GM18526 (cell line): ENCODE data around the gene USE1.

Source experiments
- POLR2A ChIP-seq: IDR thresholded peaks from 3 replicates; pipeline ENCODE4 v1.6.1; 2011; ENCODE audit not compliant: insufficient read length; ENCODE audit errors: extremely low read depth

The USE1 gene

DNA sequence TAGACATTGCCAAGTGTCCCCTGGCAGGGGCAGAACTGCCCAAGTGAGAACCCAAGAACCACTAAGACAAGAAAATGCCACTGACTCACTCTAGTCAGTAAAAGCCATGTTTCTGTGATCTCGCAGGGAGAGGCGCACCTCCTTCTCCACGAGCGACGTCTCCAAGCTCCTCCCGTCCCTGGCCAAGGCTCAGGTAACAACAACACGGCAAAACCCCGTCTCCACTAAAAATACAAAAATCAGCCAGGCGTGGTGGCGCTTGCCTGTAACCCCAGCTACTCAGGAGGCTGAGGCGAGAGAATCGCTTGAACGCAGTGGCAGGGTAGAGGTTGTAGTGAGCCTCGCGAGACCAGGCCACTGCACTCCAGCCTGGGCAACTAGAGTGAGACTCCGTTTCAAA, 17.5 kb upstream of the USE1 start:
- no peak for TF ChIP-seq POLR2A

DNA sequence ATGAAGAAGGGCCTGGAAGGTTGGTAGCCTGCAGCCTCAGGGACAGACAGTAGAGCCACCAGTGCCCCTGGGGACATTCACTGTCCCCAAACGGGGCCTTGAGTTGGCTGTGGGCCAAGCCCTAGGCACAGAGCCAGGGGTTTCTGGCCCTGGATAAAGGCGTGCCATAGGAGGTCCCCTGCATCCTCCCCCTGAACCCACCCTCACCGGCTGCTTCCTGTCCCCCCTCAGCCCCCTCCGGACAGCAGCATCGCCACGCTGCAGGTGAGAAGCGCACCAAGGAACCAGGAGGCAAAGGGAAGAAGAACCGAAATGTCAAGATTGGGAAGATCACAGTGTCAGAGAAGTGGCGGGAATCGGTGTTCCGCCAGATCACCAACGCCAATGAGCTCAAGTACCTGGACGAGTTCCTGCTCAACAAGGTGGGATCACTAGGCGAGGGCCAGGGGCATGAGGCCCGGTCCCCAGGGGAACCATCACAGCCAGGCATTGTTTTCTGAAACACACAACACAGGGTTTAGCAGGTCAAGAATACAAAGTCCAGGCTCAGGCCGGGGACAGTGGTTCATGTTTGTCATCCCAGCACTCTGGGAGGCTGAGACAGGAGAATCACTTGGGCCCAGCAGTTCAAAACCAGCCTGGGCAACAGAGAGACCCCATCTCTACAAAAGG, 14.6 kb upstream of the USE1 start:
- TF ChIP-seq POLR2A = no peak

DNA sequence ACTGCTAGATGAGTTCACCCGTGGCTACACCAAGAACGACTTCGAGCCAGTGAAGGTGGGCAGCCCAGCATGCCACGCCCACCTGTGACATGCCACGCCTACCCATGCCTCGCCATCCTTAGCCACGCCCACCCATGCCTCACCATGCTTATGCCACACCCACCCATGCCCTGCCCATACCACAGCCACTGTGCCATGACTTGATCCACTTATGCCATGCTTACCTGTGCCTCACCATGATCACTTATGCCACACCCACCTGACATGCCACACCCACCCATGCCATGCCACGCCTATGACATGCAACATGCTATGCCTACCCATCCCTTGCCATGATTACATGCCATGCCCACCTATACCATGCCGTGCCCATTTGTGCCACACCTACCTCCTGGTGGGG, 12.9 kb upstream of the USE1 start:
- TF ChIP-seq POLR2A = no peak

DNA sequence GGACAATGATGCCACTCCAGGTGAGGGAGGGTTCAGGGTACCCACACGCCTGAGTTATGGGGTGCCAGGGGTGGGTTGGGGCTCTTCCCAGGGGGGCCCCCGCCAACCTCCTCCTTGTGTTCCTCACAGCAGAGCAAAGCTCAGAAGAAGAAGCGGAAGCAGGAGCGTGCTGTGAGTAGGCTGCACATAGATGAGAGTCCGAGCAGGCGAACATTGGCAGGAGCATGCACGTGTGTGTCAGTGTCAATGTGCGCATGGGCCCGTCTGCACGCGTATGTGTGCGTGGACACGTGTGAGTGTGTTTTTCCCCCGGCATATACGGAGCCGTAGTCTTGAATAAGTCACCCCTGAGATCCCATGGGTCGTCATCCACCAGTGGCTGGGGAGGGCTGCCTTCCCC, 12.4 kb upstream of the USE1 start:
- TF ChIP-seq POLR2A = no peak

DNA sequence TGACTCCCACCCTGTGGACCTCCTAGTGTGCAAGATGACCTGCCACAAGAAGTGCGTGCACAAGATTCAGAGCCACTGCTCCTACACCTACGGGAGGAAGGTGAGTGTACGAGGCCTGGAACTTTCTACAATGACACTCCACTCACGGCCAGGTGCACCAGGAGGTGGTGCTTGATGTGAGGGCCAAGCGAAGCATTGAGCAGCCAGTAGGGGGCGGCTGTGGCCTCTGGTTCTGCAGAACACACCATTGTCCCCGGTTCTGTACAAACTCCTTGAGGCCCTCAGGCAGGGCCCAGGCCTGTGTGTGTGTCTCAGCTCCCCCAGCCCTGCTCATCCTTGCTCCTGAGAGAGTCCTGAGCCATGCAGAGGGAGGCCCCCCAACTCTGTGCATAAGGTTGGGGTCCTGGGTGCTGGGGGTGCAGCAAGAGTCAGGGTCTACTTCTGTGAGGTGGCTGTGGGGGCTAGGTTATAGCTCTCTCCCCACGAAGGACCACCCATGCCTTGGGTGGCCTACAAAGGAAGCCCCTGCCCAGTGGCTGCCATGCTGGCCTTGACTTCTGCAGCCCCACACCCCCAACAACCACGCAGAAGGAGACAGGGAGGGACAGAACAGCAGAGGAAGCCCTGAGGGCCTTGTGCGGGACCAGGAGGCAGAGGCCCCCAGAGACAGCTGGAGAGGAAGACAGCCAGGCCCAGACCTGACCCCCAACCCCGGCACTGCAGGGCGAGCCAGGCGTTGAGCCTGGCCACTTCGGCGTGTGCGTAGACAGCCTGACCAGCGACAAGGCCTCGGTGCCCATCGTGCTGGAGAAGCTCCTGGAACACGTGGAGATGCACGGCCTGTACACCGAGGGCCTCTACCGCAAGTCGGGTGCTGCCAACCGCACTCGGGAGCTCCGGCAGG, 9.7 kb upstream of the USE1 start:
- no peak for TF ChIP-seq POLR2A

DNA sequence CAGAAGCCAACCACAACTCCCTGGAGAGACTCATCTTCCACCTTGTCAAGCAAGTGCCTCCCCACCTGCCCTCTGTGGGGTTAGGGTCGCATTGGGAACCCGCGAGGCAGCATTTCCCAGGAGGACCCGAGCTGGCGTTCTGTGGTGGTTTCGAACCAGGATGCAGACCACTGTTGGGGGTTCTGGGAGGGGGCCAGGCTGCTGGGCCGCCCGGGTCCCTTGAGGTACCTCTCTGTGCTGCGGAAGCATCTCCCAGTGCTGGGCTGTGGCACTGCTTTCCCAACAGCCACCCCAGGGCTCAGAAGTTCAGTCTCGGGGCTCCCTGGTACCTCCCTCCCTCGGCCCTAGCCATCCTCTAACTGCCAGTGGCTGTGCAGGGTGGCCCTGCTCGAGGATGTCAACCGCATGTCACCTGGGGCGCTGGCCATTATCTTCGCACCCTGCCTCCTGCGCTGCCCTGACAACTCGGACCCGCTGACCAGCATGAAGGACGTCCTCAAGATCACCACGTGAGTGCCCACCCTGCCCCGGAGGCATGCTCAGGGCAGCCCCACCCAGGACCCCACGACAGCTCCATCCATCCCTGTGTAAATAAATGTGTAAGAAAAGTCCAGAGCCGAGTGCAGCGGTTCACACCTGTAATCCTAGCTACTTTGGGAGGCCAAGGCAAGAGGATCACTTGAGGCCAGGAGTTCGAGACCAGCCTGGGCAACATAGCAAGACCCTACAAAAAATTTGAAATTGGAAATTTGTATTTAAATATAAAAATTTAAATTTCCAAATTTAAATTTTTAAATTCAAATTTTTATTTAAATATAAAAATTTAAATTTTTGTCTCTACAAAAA, 8.2 kb upstream of the USE1 start:
- no peak for TF ChIP-seq POLR2A

DNA sequence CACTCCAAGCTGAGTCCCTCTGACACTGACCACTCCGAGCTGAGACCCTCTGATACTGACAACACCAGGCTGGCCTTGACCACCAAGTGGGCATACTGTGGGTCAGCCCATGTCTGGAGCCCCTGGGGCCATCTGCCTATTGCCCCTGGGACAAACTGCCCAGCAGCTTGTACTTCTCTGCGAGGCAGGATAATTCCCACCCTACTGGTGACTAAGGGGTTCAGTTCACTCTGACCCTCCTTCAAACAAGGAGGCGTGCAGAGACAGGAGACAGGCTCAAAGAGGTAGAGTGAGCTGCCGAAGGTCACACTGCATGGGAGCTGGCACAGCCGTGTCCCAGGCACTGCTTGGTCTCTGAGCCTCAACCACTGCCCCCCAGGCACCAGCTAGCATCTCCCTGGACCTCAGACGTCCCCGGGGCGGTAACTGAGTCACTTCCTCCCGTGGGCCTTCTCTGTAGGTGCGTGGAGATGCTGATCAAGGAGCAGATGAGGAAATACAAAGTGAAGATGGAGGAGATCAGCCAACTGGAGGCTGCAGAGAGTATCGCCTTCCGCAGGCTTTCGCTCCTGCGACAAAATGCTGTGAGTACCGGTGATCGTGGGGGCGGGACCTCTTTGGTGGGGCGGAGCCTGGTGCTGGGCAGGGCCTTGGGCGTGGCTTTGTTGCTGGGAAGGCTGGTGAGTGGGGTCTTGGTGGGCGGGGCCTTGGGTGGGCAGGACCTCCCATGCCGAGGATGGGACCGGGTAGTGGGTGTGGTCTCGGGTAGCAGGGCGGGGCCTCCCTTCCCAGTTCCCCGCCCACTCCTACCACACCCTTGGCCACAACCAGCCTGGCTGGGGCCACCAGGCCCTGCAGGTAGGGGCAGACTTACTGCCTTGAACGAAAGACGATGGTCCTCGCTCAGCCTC, 5.8 kb upstream of the USE1 start:
- no peak for TF ChIP-seq POLR2A

DNA sequence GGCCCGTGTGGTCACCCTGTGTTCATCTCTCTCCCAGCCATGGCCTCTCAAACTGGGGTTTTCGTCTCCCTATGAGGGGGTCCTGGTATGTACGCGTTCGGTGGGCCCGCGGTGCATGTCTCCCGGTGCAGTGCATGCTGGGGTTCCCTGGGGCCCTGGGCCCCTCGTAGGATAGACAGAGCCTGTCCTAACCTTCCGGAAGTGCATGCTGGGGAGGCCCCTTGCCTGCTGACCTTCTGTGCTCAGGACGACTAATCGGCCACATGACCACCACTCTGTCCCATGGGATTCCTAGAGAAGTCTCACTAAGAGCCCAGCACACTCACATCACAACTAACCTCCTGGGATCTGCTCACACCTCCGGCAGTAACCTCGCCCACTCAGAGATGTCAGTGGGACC, 4.9 kb upstream of the USE1 start:
- TF ChIP-seq POLR2A = no peak

DNA sequence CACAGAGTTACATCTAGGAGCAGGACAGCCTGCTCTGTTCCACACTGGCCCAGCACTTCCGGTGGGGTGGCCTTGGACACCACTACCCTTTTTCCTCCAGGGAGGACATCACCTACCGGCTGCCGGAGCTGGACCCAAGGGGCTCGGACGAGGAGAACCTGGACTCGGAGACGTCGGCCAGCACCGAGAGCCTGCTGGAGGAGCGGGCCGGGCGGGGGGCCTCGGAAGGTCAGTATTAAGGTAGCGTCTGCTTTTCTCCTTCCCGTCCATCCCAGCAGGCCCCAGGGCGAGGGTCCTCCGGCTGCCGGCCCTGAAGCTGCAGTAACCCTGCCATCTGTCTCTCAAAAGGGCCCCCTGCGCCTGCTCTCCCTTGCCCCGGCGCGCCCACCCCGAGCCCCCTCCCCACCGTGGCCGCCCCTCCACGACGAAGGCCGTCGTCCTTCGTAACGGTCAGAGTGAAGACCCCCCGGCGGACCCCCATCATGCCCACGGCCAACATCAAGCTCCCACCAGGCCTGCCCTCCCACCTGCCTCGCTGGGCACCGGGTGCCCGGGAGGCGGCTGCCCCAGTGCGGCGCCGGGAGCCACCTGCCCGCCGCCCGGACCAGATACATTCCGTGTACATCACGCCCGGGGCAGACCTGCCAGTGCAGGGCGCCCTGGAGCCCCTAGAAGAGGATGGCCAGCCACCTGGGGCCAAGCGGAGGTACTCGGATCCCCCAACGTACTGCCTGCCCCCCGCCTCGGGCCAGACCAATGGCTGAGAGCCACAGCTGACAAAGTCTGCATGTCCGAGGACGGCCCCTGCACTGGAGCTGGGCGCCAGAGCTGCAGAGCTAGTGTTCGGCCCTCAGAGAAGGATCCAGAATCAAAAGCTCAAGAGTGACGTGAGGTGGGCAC, 3.4 kb upstream of the USE1 start:
- no peak for TF ChIP-seq POLR2A

DNA sequence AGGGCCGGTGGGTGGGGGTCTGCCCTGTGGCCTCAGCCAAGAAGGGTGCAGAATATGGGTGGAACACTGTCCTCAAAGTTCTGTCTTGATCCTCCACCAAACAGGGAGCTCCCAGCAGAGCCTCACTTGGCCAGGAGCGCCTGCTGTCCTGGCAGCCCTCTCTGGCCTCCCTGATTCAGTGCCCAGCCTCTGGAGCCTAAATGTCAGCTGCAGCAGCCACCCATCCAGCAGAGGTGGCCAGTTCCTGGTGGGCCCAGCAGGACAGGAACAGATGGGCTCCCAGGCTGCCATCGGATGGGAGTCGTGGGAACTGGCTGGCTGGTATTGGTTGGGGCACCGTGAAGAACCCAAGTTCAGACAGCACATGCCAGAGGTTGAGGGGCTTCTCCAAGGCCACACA, 1.8 kb upstream of the USE1 start:
- TF ChIP-seq POLR2A = no peak

DNA sequence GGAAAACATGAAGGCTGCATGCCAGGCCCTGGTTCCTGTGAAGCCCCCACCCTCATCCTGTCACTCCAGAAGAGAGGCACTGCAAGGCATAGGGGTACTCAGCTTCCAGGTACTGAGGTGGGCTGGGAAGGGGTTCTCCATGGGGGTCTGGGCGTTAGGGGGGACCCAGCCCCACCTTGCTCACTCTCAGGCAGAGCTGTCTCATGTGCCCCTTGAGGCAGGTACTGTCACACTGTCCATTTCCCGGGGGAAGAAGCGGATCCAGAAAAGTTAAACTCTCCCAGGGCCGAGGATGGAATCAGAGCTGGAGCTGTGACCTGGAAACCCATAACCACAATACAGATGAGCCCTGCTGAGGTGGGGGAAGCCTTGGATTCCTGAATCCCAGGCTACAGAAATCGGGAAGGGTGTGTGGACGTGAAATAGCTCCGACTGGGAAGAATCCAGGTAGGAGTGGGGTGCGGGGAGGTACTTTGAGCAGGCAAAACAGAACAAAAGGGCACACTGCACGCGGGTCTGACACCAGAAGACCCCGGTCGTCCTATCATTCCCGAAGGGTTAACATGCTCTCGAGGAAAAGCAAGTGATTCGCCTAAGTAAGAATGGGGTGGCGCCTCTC, 540 bp upstream of the USE1 start:
- TF ChIP-seq POLR2A = no peak

DNA sequence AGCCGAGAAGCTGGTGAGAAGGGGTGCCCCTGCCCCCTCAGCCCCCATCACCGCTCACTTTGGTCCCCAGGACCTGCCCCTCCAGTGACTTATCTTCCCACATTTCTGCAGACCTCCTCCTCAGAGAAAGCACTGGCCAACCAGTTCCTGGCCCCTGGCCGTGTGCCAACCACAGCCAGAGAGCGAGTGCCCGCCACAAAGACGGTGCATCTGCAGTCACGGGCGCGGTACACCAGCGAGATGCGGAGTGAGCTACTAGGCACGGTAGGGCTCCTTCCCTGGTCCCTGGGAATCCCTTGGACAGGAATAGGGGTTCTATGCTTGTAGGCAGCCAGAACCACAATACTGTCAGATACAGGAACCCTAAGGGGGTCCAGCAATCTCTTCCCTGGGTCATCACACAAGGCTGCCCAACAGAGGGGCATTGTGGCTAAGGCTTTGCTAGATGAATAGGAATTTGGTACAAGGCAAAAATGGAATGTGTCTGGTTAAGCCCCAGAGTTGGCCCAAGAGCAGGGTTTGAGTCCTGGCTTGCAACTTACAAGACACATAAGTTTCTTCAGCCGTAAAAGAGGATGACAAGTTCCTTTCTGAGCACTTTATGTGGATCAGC, 1.0 kb downstream of the USE1 start:
- TF ChIP-seq POLR2A = no peak

DNA sequence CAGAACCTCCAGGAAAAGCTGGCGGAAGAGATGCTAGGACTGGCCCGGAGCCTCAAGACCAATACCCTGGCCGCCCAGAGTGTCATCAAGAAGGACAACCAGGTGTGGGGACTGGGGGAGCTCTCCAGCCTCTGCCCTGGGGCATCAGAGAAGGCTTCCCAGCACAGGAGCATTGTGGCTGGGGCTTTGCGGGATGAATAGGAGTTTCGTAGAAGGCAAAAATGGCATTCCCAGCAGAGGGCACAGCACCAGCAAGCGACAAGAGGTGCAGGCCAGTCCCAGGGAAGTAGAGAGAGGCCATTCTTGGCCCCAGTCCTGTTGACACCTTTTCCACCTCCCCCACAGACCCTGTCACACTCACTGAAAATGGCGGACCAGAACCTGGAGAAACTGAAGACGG, 4.1 kb downstream of the USE1 start:
- TF ChIP-seq POLR2A = no peak
